HepG2 (cell line): ENCODE measurements around the gene PHRF1. TPM values are rescaled to one million over a fixed set of nuclear protein-coding genes. Genes with fewer than 3 reads are reported as not detected.
A peak's percentile ranks its signal among the peaks of the same experiment; 100 is the strongest.

Experiments
- CCAR2 ChIP-seq: fragments of 200-400 bp; formaldehyde crosslinking; optimal IDR thresholded peaks from 2 replicates; pipeline ENCODE3; 2018; ENCODE audit warnings: low read depth, mild to moderate bottlenecking, low read length, moderate library complexity
- KAT8 ChIP-seq: IDR thresholded peaks from 2 replicates; pipeline ENCODE4 v1.6.1; 2016; ENCODE audit warnings: missing genetic modification reagents, missing compliant biosample characterization
- KLF16 ChIP-seq, 2 experiments: sonication (generic) in 1 of 2; formaldehyde crosslinking in 1 of 2; IDR thresholded peaks; 2 replicates each; pipeline versions ENCODE4 v1.6.1 to v1.8.0; 2016 to 2023; ENCODE audit warnings: missing genetic modification reagents in 2 of 2, missing compliant biosample characterization in 1 of 2
- MTA1 ChIP-seq: sonication (generic); formaldehyde crosslinking; IDR thresholded peaks from 2 replicates; pipeline ENCODE4 v1.4.0; 2020; ENCODE audit warnings: missing genetic modification reagents, mild to moderate bottlenecking, borderline replicate concordance
- MTF1 ChIP-seq: sonication (generic); formaldehyde crosslinking; IDR thresholded peaks from 2 replicates; pipeline ENCODE4 v1.5.0; 2020; ENCODE audit warnings: missing genetic modification reagents
- PRPF4 ChIP-seq: fragments of 200-400 bp; formaldehyde crosslinking; IDR thresholded peaks from 2 replicates; pipeline ENCODE4 v1.6.1; 2016; ENCODE audit warnings: low read length, low read depth; ENCODE audit not compliant: poor library complexity, severe bottlenecking
- RAD21 ChIP-seq: fragments of 450-650 bp; formaldehyde crosslinking; IDR thresholded peaks from 2 replicates; pipeline ENCODE4 v1.5.0; 2020; ENCODE audit warnings: mild to moderate bottlenecking
- SP5 ChIP-seq: IDR thresholded peaks from 2 replicates; pipeline ENCODE4 v1.6.1; 2016; ENCODE audit warnings: low read depth, borderline replicate concordance
- STAG1 ChIP-seq: sonication (generic); formaldehyde crosslinking; IDR thresholded peaks from 2 replicates; pipeline ENCODE4 v1.4.0; 2020; ENCODE audit warnings: missing genetic modification reagents
- TEAD2 ChIP-seq: sonication (generic); formaldehyde crosslinking; IDR thresholded peaks from 2 replicates; pipeline ENCODE4 v1.9.0; 2021; ENCODE audit warnings: missing genetic modification reagents
- ZBTB42 ChIP-seq: sonication (generic); formaldehyde crosslinking; IDR thresholded peaks from 2 replicates; pipeline ENCODE4 v1.5.0; 2020; ENCODE audit warnings: mild to moderate bottlenecking, missing genetic modification reagents
- ZKSCAN1 ChIP-seq: fragments of 150-350 bp; IDR thresholded peaks from 2 replicates; pipeline ENCODE4 v1.6.1; 2014; ENCODE audit warnings: low read length
- ZNF224 ChIP-seq: sonication (generic); formaldehyde crosslinking; IDR thresholded peaks from 2 replicates; pipeline ENCODE4 v1.5.0; 2020; ENCODE audit warnings: mild to moderate bottlenecking, missing genetic modification reagents
- ZNF225 ChIP-seq: sonication (generic); formaldehyde crosslinking; IDR thresholded peaks from 2 replicates; pipeline ENCODE4 v1.4.0; 2020; ENCODE audit warnings: mild to moderate bottlenecking, missing genetic modification reagents
- ZNF414 ChIP-seq: sonication (generic); formaldehyde crosslinking; IDR thresholded peaks from 2 replicates; pipeline ENCODE4 v1.5.0; 2020; ENCODE audit warnings: missing genetic modification reagents
- ZNF513 ChIP-seq: sonication (generic); formaldehyde crosslinking; conservative IDR thresholded peaks from 2 replicates; pipeline ENCODE4 v1.5.0; 2020; ENCODE audit warnings: missing genetic modification reagents
- ZNF556 ChIP-seq: sonication (generic); formaldehyde crosslinking; IDR thresholded peaks from 2 replicates; pipeline ENCODE4 v1.4.0; 2020; ENCODE audit warnings: mild to moderate bottlenecking, missing genetic modification reagents, borderline replicate concordance
- ZNF792 ChIP-seq: IDR thresholded peaks from 2 replicates; pipeline ENCODE4 v1.6.1; 2016
- polyA plus RNA-seq, 8 experiments: library from polyadenylated mRNA; depleted of rRNA in 3 of 8; stranded (reverse) in 7 of 8; unstranded in 1 of 8; fragments of >200 nt; fragmentation: Illumina TruSeq in 4 of 8; extraction: Trizol in 4 of 8; gene quantifications; 2 replicates each; pipeline versions ENCODE4 v1.2.1 to v1.2.3, GENCODE V29; 2011 to 2016; ENCODE audit warnings: low read depth in 4 of 8, missing spikeins in 1 of 8, mixed read lengths in 1 of 8; ENCODE audit not compliant: insufficient read depth in 1 of 8
- total RNA-seq, 5 experiments: library from RNA; depleted of rRNA; stranded (reverse); fragments of >200 nt; fragmentation: Illumina TruSeq; extraction: Trizol; gene quantifications; 2 replicates each; pipeline ENCODE4 v1.2.3, GENCODE V29; 2016; ENCODE audit warnings: low read depth in 1 of 5
- TF ChIP-seq, protein P1 (sequence below): sonication (generic); formaldehyde crosslinking; IDR thresholded peaks from 2 replicates; pipeline ENCODE4 v1.4.0; 2020; ENCODE audit warnings: missing genetic modification reagents, mild to moderate bottlenecking, borderline replicate concordance
- TF ChIP-seq, protein P2 (sequence below): IDR thresholded peaks from 2 replicates; pipeline ENCODE4 v1.6.1; 2016; ENCODE audit warnings: low read depth, control low read depth
- TF ChIP-seq, protein P3 (sequence below): sonication (generic); formaldehyde crosslinking; IDR thresholded peaks from 2 replicates; pipeline ENCODE4 v1.5.0; 2020; ENCODE audit warnings: mild to moderate bottlenecking, missing genetic modification reagents, moderate library complexity

The PHRF1 gene
- total and polyA plus RNA-seq, 2 of the 13 experiments (the other 11 are each of a cell fraction or from before 2014, with no cell fraction given): 8.2 to 16.7 TPM

- no peak for TF ChIP-seq TEAD2
- no peak for TF ChIP-seq ZKSCAN1
- TF ChIP-seq ZNF513 (CRISPR knock-in tag): no peak
- TF ChIP-seq, protein P1, sequence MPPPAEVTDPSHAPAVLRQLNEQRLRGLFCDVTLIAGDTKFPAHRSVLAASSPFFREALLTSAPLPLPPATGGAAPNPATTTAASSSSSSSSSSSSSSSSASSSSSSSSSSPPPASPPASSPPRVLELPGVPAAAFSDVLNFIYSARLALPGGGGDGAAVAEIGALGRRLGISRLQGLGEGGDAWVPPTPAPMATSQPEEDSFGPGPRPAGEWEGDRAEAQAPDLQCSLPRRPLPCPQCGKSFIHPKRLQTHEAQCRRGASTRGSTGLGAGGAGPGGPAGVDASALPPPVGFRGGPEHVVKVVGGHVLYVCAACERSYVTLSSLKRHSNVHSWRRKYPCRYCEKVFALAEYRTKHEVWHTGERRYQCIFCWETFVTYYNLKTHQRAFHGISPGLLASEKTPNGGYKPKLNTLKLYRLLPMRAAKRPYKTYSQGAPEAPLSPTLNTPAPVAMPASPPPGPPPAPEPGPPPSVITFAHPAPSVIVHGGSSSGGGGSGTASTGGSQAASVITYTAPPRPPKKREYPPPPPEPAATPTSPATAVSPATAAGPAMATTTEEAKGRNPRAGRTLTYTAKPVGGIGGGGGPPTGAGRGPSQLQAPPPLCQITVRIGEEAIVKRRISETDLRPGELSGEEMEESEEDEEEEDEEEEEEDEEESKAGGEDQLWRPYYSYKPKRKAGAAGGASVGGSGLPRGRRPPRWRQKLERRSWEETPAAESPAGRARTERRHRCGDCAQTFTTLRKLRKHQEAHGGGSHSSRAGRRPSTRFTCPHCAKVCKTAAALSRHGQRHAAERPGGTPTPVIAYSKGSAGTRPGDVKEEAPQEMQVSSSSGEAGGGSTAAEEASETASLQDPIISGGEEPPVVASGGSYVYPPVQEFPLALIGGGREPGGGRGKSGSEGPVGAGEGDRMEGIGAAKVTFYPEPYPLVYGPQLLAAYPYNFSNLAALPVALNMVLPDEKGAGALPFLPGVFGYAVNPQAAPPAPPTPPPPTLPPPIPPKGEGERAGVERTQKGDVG (CRISPR knock-in tag): no peak
- no peak for TF ChIP-seq KAT8 (CRISPR knock-in tag)
- TF ChIP-seq KLF16 (CRISPR knock-in tag; IDR thresholded peaks at IDR 0.05): no peak
- peak; percentile 62; the same call in 1 of the 2 replicates for TF ChIP-seq RAD21 (CRISPR knock-in tag)
- TF ChIP-seq MTA1: 0 out of 2 replicates have a peak, but pooled peaks have one; percentile 11
- 0 out of 2 replicates have a peak, but pooled peaks have one; percentile 13 for TF ChIP-seq ZNF792
- no peak for TF ChIP-seq ZNF225 (CRISPR knock-in tag)
- no peak for TF ChIP-seq ZNF224 (CRISPR knock-in tag)
- TF ChIP-seq MTF1: no peak
- TF ChIP-seq ZNF556 (CRISPR knock-in tag): no peak
- TF ChIP-seq STAG1 (CRISPR knock-in tag): peak; percentile 80
- TF ChIP-seq, protein P2, sequence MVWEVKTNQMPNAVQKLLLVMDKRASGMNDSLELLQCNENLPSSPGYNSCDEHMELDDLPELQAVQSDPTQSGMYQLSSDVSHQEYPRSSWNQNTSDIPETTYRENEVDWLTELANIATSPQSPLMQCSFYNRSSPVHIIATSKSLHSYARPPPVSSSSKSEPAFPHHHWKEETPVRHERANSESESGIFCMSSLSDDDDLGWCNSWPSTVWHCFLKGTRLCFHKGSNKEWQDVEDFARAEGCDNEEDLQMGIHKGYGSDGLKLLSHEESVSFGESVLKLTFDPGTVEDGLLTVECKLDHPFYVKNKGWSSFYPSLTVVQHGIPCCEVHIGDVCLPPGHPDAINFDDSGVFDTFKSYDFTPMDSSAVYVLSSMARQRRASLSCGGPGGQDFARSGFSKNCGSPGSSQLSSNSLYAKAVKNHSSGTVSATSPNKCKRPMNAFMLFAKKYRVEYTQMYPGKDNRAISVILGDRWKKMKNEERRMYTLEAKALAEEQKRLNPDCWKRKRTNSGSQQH: peak; percentile 76; the same call in 1 of the 2 replicates
- TF ChIP-seq ZNF414 (CRISPR knock-in tag): no peak
- TF ChIP-seq, protein P3, sequence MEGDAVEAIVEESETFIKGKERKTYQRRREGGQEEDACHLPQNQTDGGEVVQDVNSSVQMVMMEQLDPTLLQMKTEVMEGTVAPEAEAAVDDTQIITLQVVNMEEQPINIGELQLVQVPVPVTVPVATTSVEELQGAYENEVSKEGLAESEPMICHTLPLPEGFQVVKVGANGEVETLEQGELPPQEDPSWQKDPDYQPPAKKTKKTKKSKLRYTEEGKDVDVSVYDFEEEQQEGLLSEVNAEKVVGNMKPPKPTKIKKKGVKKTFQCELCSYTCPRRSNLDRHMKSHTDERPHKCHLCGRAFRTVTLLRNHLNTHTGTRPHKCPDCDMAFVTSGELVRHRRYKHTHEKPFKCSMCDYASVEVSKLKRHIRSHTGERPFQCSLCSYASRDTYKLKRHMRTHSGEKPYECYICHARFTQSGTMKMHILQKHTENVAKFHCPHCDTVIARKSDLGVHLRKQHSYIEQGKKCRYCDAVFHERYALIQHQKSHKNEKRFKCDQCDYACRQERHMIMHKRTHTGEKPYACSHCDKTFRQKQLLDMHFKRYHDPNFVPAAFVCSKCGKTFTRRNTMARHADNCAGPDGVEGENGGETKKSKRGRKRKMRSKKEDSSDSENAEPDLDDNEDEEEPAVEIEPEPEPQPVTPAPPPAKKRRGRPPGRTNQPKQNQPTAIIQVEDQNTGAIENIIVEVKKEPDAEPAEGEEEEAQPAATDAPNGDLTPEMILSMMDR: peak; percentile 84
- 0 out of 2 replicates have a peak, but pooled peaks have one; percentile 33 for TF ChIP-seq ZBTB42
- no peak for TF ChIP-seq PRPF4
- TF ChIP-seq SP5 (CRISPR knock-in tag): 0 out of 2 replicates have a peak, but pooled peaks have one; percentile 45
- TF ChIP-seq CCAR2: no peak
Measured at GRCh38 chr11:554428-555226, 21.6 kb upstream of the PHRF1 start (continued).
